Nephron progenitor cell (in vitro differentiated cells): ENCODE measurements around the gene KMT2E.

Source experiments
- DNase-seq: peaks from one replicate; pipeline ENCODE4 v3.0.0; 2021
- H3K27ac Mint-ChIP-seq: 2 replicates; pipeline ENCODE4 v1.8.0; 2021; ENCODE audit warnings: mild to moderate bottlenecking, moderate library complexity, mixed read lengths
- H3K27me3 Mint-ChIP-seq: 2 replicates; pipeline ENCODE4 v1.8.0; 2021; ENCODE audit warnings: mild to moderate bottlenecking, low read depth, mixed read lengths; ENCODE audit not compliant: poor library complexity
- H3K36me3 Mint-ChIP-seq: 2 replicates; pipeline ENCODE4 v1.8.0; 2021; ENCODE audit warnings: low read depth, mixed read lengths
- H3K4me1 Mint-ChIP-seq: 2 replicates; pipeline ENCODE4 v1.8.0; 2021; ENCODE audit warnings: mixed read lengths
- H3K4me3 Mint-ChIP-seq: 2 replicates; pipeline ENCODE4 v1.8.0; 2021; ENCODE audit warnings: mild to moderate bottlenecking, moderate library complexity, mixed read lengths
- H3K9me3 Mint-ChIP-seq: 2 replicates; pipeline ENCODE4 v1.8.0; 2021; ENCODE audit warnings: mild to moderate bottlenecking, moderate library complexity, mixed read lengths
- TF ChIP-seq, protein P1 (sequence below): fragments of 200-600 bp; sonication (generic); IDR thresholded peaks from 2 replicates; pipeline ENCODE4 v1.5.0; 2021; ENCODE audit warnings: antibody characterized with exemption

KMT2E gene

GRCh38 chr7:105132835-105133234 lies 118.8 kb downstream of the KMT2E start:
- TF ChIP-seq, protein P1, sequence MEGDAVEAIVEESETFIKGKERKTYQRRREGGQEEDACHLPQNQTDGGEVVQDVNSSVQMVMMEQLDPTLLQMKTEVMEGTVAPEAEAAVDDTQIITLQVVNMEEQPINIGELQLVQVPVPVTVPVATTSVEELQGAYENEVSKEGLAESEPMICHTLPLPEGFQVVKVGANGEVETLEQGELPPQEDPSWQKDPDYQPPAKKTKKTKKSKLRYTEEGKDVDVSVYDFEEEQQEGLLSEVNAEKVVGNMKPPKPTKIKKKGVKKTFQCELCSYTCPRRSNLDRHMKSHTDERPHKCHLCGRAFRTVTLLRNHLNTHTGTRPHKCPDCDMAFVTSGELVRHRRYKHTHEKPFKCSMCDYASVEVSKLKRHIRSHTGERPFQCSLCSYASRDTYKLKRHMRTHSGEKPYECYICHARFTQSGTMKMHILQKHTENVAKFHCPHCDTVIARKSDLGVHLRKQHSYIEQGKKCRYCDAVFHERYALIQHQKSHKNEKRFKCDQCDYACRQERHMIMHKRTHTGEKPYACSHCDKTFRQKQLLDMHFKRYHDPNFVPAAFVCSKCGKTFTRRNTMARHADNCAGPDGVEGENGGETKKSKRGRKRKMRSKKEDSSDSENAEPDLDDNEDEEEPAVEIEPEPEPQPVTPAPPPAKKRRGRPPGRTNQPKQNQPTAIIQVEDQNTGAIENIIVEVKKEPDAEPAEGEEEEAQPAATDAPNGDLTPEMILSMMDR, result no peak
- peaks cover 64% of the 10 kb centered on the region for H3K4me1 Mint-ChIP-seq
- H3K27ac Mint-ChIP-seq, result peak overlapping the region; percentile 87
- H3K4me3 Mint-ChIP-seq, result no peak overlapping the region
- H3K9me3 Mint-ChIP-seq, result no peaks in the 10 kb centered on the region
- no peak for DNase-seq
- peaks cover 71% of the 10 kb centered on the region for H3K36me3 Mint-ChIP-seq
- H3K27me3 Mint-ChIP-seq, result peaks cover 2% of the 10 kb centered on the region

GRCh38 chr7:105133358-105133757 lies 119.4 kb downstream of the KMT2E start:
- H3K27ac Mint-ChIP-seq, result peak overlapping the region; percentile 87
- TF ChIP-seq, protein P1, result no peak
- no peaks in the 10 kb centered on the region for H3K9me3 Mint-ChIP-seq
- DNase-seq, result no peak
- peaks cover 73% of the 10 kb centered on the region for H3K36me3 Mint-ChIP-seq
- no peak overlapping the region for H3K4me3 Mint-ChIP-seq
- peaks cover 2% of the 10 kb centered on the region for H3K27me3 Mint-ChIP-seq
- H3K4me1 Mint-ChIP-seq, result peaks cover 68% of the 10 kb centered on the region

GRCh38 chr7:105133986-105134655 lies 120.1 kb downstream of the KMT2E start:
- H3K27me3 Mint-ChIP-seq, result peaks cover 2% of the 10 kb centered on the region
- H3K9me3 Mint-ChIP-seq, result no peaks in the 10 kb centered on the region
- TF ChIP-seq, protein P1, result no peak
- H3K36me3 Mint-ChIP-seq, result peaks cover 71% of the 10 kb centered on the region
- peak overlapping the region; percentile 98 for H3K27ac Mint-ChIP-seq
- H3K4me3 Mint-ChIP-seq, result no peak overlapping the region
- peaks cover 68% of the 10 kb centered on the region for H3K4me1 Mint-ChIP-seq
- DNase-seq, result no peak

DNA sequence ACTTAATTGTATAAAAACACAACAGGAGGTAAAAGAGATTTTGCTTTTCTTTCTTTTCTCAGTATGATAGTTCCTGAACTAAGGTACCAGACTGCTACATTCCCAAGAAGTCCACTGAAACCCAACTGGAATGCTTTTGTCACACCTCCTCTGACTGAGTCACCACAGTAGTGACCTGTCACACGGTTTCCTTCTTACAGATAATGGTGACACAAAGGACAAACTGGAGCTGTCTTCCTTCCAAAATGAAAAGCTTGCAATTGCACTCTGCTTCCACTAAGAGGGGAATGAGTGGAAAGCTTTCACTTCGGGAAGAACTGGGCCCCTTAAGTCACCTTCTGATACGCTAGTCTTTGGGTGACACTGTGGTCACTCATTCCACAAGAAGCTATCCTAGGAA lies 122.2 kb downstream of the KMT2E start:
- Mint-ChIP-seq H3K27me3 (peaks cover 2% of the 10 kb centered on the region), H3K27ac (no peak overlapping the region), H3K4me1 (peaks cover 61% of the 10 kb centered on the region), H3K4me3 (no peak overlapping the region), H3K9me3 (no peaks in the 10 kb centered on the region), H3K36me3 (peaks cover 59% of the 10 kb centered on the region)
- TF ChIP-seq, protein P1, result no peak
- DNase-seq, result no peak

GRCh38 chr7:105137898-105138297 lies 123.9 kb downstream of the KMT2E start:
- Mint-ChIP-seq H3K36me3 (peaks cover 61% of the 10 kb centered on the region), H3K9me3 (no peaks in the 10 kb centered on the region), H3K4me1 (peaks cover 48% of the 10 kb centered on the region), H3K4me3 (no peak overlapping the region), H3K27ac (no peak overlapping the region), H3K27me3 (no peaks in the 10 kb centered on the region)
- TF ChIP-seq, protein P1, result no peak
- no peak for DNase-seq

GRCh38 chr7:105139381-105139780 lies 125.4 kb downstream of the KMT2E start:
- no peak overlapping the region for H3K27ac Mint-ChIP-seq
- H3K27me3 Mint-ChIP-seq, result no peaks in the 10 kb centered on the region
- DNase-seq, result no peak
- no peaks in the 10 kb centered on the region for H3K9me3 Mint-ChIP-seq
- peaks cover 33% of the 10 kb centered on the region for H3K4me1 Mint-ChIP-seq
- H3K36me3 Mint-ChIP-seq, result peaks cover 52% of the 10 kb centered on the region
- TF ChIP-seq, protein P1, result no peak
- no peak overlapping the region for H3K4me3 Mint-ChIP-seq
